Measurements from ENCODE around the gene PP2D1.
A peak's percentile ranks its signal among the peaks of the same experiment; 100 is the strongest.
"Not testable (repeated sequence)": the region's sequence is repeated elsewhere in the genome, so short reads cannot be mapped to it uniquely, and the experiment has no call there.

PP2D1 gene

DNA sequence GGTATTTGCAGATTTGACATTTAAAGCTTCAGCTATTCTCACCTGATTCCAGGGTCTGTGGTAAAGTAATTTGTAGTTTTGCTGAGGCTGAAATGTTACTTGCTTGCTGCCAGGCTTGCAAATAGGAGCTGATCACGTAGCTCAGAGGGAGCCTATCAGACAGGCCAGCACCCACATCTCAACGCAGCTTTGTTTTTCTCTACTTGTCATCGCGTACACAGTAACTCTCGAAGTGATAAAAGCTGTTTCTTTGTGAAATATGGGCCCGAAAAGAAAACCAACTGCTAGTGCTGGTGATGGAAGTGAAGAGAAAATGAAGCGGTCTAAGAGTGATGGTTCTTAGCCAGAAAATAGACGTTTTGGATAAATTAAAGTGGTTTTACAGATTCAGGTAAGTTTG is 41.7 kb downstream of the PP2D1 start:
- no peak for DNase-seq (ENCODE audit: low spot score)

DNA sequence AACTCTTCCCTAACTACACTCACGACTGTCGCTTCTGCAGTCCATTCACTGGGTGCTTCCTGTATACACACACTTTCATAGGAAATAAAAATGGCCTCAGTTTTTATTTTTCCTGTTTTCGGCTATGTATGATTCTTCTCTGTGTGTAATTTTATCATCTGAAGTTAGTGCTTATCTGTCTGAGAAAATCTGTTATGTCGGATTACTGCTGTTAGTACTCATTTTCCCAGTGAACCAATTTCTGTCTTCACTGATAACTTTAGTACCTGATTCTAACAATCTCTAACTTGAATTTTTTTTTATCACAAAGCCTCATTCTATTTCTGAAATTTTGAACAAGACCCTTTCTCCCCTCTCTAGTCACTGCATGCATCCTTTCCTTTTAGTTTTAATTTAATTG is 44.3 kb downstream of the PP2D1 start:
- DNase-seq (ENCODE audit: low spot score): no peak

- DNase-seq (ENCODE audit: low spot score): no peak
These were observed 44.9 kb downstream of the PP2D1 start for GRCh38 chr3:19967208-19967607.

- no peak for DNase-seq (ENCODE audit: low spot score)
These were observed 50.1 kb downstream of the PP2D1 start for GRCh38 chr3:19961960-19962359.

GRCh38 chr3:19960696-19961095 is 51.4 kb downstream of the PP2D1 start:
- no peak for DNase-seq (ENCODE audit: low spot score)

DNA sequence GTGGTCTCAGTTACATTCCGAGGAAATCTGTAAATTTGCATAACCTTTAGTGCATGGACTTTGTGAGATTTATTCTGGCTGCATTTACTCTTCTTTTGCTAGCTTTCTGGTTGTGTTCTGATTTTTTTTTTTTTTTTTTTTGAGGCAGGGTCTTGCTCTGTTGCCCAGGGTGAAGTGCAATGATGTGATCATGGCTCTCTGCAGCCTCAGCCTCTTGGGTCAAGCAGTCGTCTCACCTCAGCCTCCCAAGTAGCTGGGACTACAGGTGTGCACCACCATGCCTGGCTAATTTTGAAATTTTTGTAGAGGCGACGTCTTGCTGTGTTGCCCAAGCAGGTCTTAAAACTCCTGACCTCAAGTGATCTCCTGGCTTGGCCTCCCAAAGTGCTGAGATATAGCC is 52.6 kb downstream of the PP2D1 start:
- no peak for DNase-seq (ENCODE audit: low spot score)

- not testable (repeated sequence) for DNase-seq (ENCODE audit: low spot score)
These were observed 54.7 kb downstream of the PP2D1 start for GRCh38 chr3:19957354-19957753.

GRCh38 chr3:19954676-19955075 is 57.4 kb downstream of the PP2D1 start:
- no peak for DNase-seq (ENCODE audit: low spot score)

DNA sequence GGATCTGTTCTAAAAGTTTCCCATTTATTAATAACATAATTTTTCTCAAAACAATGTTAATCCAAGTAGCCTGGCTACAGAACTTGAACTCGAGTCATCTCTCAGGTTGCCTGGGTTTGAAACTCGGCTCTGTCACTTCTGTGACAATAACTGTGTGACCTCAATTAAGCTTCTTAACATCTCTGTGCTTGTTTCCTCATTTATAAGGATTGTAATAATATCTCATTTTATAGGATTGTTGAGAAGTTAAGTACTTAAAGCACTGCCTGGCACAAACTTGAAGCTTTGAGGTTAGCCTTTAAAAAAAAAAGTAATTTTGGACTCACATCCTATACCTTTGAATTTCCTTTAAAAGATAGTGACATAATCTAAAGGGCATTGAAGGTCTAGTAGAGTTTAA is 61.7 kb downstream of the PP2D1 start:
- no peak for DNase-seq (ENCODE audit: low spot score)

DNA sequence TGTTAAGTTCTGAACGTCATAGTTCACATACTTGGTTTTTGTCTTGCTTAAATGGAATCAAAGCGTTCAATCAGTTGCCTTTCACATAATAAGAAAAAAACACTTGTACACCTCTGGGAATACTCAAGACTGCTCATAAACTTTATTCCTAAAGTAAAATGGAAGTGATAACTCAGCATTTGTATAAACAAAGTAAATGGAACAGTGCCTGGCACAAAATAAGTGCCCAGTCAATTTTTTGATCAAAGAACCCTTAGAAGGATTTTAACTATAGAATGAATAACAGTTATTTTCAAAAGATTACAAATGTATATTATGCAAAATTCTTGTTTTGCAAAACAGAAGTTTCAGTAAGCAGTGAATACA is 63.9 kb downstream of the PP2D1 start:
- no peak for DNase-seq (ENCODE audit: low spot score)

DNA sequence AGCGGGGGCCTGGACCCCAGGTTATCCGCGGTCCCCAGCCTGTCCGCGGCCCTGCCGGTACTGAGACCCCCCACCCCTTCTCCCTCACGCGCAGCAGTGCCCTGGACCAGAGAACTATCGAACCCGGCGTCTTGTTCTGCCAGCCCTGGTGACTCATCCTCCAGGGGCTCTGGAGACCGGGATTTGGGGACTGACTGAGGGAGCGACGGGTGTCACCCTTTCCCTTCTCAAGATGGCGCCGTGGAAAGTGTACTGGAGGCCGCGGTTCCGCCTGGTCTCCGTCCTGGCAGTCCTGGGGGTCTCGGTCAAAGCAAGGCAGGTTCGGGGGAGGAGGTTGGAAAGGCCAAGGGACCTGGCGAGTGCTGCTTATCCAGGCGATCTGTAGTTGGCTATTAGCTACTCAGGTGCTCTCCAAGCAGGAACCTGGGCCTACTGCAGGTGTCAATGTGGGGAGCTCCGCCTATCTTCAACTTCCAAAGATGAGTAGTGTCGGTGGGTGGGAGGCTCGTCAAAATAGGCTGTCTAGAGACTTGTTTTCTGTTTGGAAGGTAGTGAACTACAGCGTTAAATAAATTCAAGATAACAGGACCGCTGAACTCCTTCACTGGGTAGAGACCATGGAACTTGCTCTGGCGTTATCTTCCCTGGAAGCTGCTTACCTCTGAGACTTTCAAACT is 64.4 kb downstream of the PP2D1 start:
- DNase-seq (ENCODE audit: low spot score): peak; percentile 35

DNA sequence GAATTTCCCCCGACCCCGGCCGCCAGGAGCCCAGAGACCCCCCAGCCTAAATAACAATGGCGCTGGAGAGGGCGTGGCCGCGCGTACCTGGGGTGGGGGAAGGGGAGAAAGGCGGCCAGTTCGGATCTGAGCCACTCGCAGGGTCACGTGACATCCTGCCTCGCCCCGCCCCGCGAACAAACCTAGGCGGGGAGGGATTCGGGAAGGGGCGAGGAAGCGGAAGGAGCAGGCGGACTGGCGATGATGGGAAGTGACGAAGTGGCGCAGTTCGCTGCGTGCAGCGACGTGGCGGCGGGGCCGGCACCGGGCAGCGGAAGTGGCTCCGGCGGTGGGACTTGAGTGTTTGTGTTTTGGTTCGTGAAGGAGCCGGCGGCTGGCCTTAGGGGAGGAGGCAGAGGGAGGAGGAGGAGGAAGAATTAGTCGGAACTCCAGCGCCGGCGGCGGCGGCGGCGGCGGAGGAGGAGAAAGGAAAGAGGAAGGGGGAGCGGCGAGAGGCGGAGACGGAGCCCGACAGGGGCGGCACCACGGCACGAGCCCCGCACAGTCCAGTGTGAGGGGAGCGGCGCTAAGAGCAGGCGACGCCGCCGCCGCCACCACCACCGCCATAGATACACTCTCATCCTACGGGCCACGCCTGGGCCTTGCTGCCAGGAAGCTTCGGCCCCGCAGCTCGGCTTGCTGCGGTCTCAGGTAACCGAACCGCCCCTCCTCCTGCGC is 65.1 kb downstream of the PP2D1 start, which contains the start of gene RAB5A:
TSS of gene RAB5A (plus strand) at position 266 of the 717 bp plus-strand sequence. CDS start 3,802 bp downstream, outside the sequence.
- peak; percentile 98 for DNase-seq (ENCODE audit: low spot score)

DNA sequence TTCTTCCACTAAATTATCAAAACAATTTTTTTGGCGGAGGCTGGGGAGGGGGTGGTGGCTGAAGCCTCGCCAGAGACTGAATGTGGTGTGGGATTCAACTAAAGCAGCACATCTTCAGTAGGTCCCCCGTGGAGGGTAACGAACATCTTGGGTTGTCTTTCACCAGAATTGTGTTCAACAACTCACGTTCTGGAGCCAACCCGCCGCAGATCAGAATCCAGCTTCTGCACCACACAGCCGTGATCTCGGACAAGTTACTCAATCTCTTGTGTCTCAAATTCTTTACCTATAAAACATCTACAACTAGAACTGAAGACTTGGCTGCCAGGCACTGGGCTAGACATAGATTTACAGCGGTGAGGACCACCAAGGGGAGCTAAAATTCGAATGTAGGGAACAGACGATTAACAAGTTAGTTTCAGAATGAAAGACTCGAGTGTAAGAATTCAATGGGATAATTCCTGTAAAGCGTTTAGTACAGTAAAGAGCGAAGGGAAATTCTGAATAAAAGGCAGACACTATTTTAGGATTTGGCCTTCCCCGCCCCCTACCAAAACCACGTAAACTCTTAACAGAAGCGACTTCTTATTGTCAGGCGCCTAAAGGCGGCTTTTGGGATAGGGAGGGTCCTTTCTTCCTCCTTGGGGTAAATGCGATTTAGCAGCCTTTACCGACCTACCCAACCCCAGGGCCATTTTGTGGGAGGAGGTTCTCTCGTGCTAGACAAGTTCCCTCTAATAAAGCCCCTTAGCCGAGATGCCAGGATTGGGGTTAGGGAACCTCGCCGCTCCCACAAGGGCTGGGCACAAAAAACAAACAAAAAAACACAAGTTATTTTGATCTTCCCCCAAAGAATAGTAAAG is 65.9 kb downstream of the PP2D1 start:
- DNase-seq (ENCODE audit: low spot score): peak; percentile 2

DNA sequence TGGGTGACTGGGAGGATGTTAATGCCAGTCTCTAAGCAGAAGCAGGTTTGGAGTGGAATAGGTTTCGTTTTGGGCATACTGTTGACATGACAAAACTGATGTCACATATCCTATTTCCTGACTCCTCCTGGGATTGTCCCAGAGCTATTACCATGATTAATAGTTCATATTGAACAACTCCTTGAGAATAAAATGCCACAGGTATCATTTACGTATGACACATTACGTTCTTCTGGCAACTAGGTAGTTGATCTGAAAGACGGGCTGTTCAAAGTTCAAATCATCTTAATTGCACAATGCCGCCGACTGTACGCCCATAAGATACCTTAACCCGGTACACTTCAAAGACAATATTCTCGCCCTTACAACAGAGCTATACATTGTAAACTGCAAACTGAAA is 66.5 kb downstream of the PP2D1 start:
- no peak for DNase-seq (ENCODE audit: low spot score)

- no peak for DNase-seq (ENCODE audit: low spot score)
These were observed 71.4 kb downstream of the PP2D1 start for GRCh38 chr3:19940643-19941042.

DNA sequence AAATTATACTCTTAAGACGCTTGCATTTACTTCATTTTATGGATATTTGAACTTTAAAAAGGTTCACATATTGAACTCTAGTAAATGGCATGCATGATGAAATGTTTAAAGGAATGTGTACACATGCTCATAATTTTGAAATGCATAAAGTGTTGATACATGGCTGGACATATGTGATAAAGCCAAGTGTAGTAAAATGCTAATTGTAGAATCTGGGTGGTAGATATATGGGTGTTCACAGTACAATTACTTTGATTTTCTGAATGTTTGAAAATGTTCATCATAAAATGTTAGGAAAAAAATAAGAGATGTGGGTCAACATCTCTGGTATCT is 73.8 kb downstream of the PP2D1 start:
- DNase-seq (ENCODE audit: low spot score): no peak

DNA sequence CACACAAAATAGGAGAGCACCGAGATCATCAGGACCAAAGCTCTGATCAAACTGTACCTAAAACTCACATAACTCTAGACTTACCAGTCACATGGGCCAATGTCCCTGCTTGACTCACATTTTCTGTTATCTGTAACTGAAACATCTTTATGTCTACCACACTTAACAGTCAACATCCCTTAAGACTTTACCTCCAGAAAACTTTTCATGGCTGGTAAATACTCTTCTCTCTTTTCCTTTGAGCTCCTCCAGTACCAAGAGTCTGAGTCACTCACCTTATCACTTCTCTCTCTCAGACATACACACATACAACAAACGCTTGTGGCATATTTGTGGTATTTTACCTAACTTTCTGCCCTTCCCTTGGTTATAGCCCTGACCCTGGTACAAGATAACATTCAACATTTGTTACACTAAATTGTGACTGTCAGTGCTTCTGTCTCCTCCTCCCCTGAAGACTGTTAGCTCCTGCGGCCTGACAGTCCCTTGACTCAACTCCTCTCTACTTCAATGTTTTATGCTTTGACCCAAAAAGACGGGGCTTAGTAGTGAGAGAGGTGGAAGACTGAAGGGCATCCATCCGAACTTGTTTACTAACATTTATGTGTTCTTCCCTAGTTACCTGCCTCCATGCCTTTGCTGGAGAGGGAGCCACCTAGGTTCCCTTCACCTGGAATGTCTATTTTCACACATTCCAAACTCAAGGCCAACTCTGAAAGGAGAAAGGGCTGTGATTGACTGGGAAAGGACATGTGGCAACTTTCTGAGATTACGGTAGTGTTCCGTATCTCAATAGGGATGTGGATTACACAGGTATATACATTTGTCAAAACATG is 74.4 kb downstream of the PP2D1 start:
- DNase-seq (ENCODE audit: low spot score): no peak

All from putamen (tissue), 1 donor.